ENCODE data around the gene RBM15. TPM values are rescaled to one million over a fixed set of nuclear protein-coding genes. Genes with fewer than 3 reads are reported as not detected.

Gene RBM15
- total RNA-seq, 1 donor from 2014 or later = 27.8 TPM

GRCh38 chr1:110339407-110340206, 430 bp downstream of the RBM15 start:
- Mint-ChIP-seq H3K27ac (ENCODE audit: unreplicated experiment) (no peak overlapping the region), H3K9me3 (ENCODE audit: unreplicated experiment) (no peaks in the 10 kb centered on the region), H3K4me3 (ENCODE audit: unreplicated experiment) (no peak overlapping the region), H3K4me1 (ENCODE audit: unreplicated experiment) (peaks cover 56% of the 10 kb centered on the region), H3K27me3 (ENCODE audit: unreplicated experiment) (no peaks in the 10 kb centered on the region), H3K36me3 (ENCODE audit: unreplicated experiment) (peaks cover 29% of the 10 kb centered on the region)
- DNase-seq (ENCODE audit: extremely low spot score, unreplicated experiment) = no peak
- peak; percentile 55 for TF ChIP-seq CTCF (IDR thresholded peaks at IDR 0.05)

GRCh38 chr1:110340207-110340468, 961 bp downstream of the RBM15 start:
- H3K4me1 Mint-ChIP-seq (ENCODE audit: unreplicated experiment) = peaks cover 57% of the 10 kb centered on the region
- no peak overlapping the region for H3K27ac Mint-ChIP-seq (ENCODE audit: unreplicated experiment)
- DNase-seq (ENCODE audit: extremely low spot score, unreplicated experiment) = no peak
- no peaks in the 10 kb centered on the region for H3K27me3 Mint-ChIP-seq (ENCODE audit: unreplicated experiment)
- H3K9me3 Mint-ChIP-seq (ENCODE audit: unreplicated experiment) = no peaks in the 10 kb centered on the region
- H3K4me3 Mint-ChIP-seq (ENCODE audit: unreplicated experiment) = no peak overlapping the region
- peaks cover 30% of the 10 kb centered on the region for H3K36me3 Mint-ChIP-seq (ENCODE audit: unreplicated experiment)
- no peak for TF ChIP-seq CTCF (IDR thresholded peaks at IDR 0.05)

GRCh38 chr1:110341146-110341871, 2.1 kb downstream of the RBM15 start:
- Mint-ChIP-seq H3K27me3 (ENCODE audit: unreplicated experiment) (no peaks in the 10 kb centered on the region), H3K27ac (ENCODE audit: unreplicated experiment) (no peak overlapping the region), H3K36me3 (ENCODE audit: unreplicated experiment) (peaks cover 35% of the 10 kb centered on the region), H3K4me3 (ENCODE audit: unreplicated experiment) (peak overlapping the region; percentile 36), H3K4me1 (ENCODE audit: unreplicated experiment) (peaks cover 67% of the 10 kb centered on the region), H3K9me3 (ENCODE audit: unreplicated experiment) (no peaks in the 10 kb centered on the region)
- DNase-seq (ENCODE audit: extremely low spot score, unreplicated experiment) = no peak
- TF ChIP-seq CTCF (IDR thresholded peaks at IDR 0.05) = no peak

GRCh38 chr1:110341872-110342331, 2.7 kb downstream of the RBM15 start:
- no peak for TF ChIP-seq CTCF (IDR thresholded peaks at IDR 0.05)
- H3K36me3 Mint-ChIP-seq (ENCODE audit: unreplicated experiment) = peaks cover 38% of the 10 kb centered on the region
- no peaks in the 10 kb centered on the region for H3K27me3 Mint-ChIP-seq (ENCODE audit: unreplicated experiment)
- peaks cover 71% of the 10 kb centered on the region for H3K4me1 Mint-ChIP-seq (ENCODE audit: unreplicated experiment)
- no peak for DNase-seq (ENCODE audit: extremely low spot score, unreplicated experiment)
- peak overlapping the region; percentile 64 for H3K4me3 Mint-ChIP-seq (ENCODE audit: unreplicated experiment)
- H3K27ac Mint-ChIP-seq (ENCODE audit: unreplicated experiment) = peak overlapping the region; percentile 36
- no peaks in the 10 kb centered on the region for H3K9me3 Mint-ChIP-seq (ENCODE audit: unreplicated experiment)

- peak overlapping the region; percentile 49 for H3K4me3 Mint-ChIP-seq (ENCODE audit: unreplicated experiment)
- H3K27ac Mint-ChIP-seq (ENCODE audit: unreplicated experiment) = no peak overlapping the region
Measured at GRCh38 chr1:110343249-110343648, 4.1 kb downstream of the RBM15 start.

More at GRCh38 chr1:110343249-110343648, 4.1 kb downstream of the RBM15 start:
- Mint-ChIP-seq H3K9me3 (ENCODE audit: unreplicated experiment) (no peaks in the 10 kb centered on the region), H3K36me3 (ENCODE audit: unreplicated experiment) (peaks cover 41% of the 10 kb centered on the region), H3K4me1 (ENCODE audit: unreplicated experiment) (peaks cover 76% of the 10 kb centered on the region), H3K27me3 (ENCODE audit: unreplicated experiment) (no peaks in the 10 kb centered on the region)
- no peak for DNase-seq (ENCODE audit: extremely low spot score, unreplicated experiment)
- no peak for TF ChIP-seq CTCF (IDR thresholded peaks at IDR 0.05)
